Neural cell (in vitro differentiated cells): ENCODE results near the gene FBXL22.

Source experiments
- CTCF ChIP-seq: fragments of 450-650 bp; IDR thresholded peaks from 2 replicates; pipeline ENCODE4 v1.5.1; 2014; ENCODE audit warnings: antibody characterized with exemption, mild to moderate bottlenecking, moderate library complexity; ENCODE audit not compliant: poor library complexity, severe bottlenecking
- TAF1 ChIP-seq: IDR thresholded peaks from 2 replicates; pipeline ENCODE4 v1.6.1; 2012; ENCODE audit warnings: low read depth

GRCh38 chr15:63606308-63606707, 9.1 kb downstream of the FBXL22 start:
- TF ChIP-seq CTCF (no peak), TAF1 (no peak)
